Measurements from ENCODE around the gene LRRFIP1. TPM values are rescaled to one million over a fixed set of nuclear protein-coding genes. Genes with fewer than 3 reads are reported as not detected.

Gene LRRFIP1
- total and polyA plus RNA-seq, 10 of the 15 experiments (the other 5 are each of a cell fraction or from before 2014, with no cell fraction given), result 36.2 to 120 (median 74.3) TPM

DNA sequence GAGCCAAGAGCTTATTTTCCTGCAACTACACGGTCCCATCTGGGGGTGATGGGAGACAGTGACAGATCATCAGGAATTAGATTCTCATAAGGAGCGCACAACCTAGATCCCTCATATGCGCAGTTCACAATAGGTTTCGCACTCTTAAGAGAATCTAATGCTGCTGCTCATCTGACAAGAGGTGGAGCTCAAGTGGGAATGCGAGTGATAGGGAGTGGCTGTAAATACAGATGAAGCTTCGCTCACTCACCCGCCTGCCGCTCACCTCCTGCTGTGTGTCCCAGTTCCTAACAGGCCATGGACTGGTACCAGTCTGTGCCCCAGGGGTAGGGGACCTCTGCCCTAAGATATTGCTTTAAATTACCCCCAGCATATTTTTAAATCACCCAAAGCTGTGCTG lies 10.8 kb downstream of the LRRFIP1 start:
- no peaks in the 10 kb centered on the region for H3K4me1 ChIP-seq (ENCODE audit: control insufficient read depth, insufficient read depth, low read length)
- H2AFZ ChIP-seq (ENCODE audit: control insufficient read depth, low read depth, low read length), result no peak overlapping the region
- H3K9ac ChIP-seq (ENCODE audit: control insufficient read depth, insufficient read depth, low read length), result no peak overlapping the region
- DNase-seq (ENCODE audit: low read depth, low spot score) (no peak), FAIRE-seq (no peak), ATAC-seq (no peak)
- no peaks in the 10 kb centered on the region for H3K36me3 ChIP-seq (ENCODE audit: control insufficient read depth in 2 of 2, insufficient read depth in 2 of 2, low read length in 1 of 2)
- no peaks in the 10 kb centered on the region for H4K20me1 ChIP-seq (ENCODE audit: control insufficient read depth, insufficient read depth)
- H3K27me3 ChIP-seq (replicated peaks in 1 of 2; ENCODE audit: control insufficient read depth in 2 of 2, insufficient read depth in 2 of 2, low read length in 1 of 2), result peaks cover under 1 to 1% of the 10 kb centered on the region in 2 experiments; a peak in 3 of 4 replicates
- in situ Hi-C loops (cut with MboI), result no loop called here
- no peaks in the 10 kb centered on the region for H3K9me3 ChIP-seq (replicated peaks; ENCODE audit: control insufficient read depth, insufficient read depth, low read length)
- RAD21 ChIA-PET (ENCODE audit: unreplicated experiment), result no interaction called here
- intact Hi-C loops (cut with micrococcal nuclease; ENCODE audit: unreplicated experiment), result no loop called here
- H3K4me2 ChIP-seq (ENCODE audit: control insufficient read depth, insufficient read depth), result no peak overlapping the region
- WGBS (ENCODE audit: insufficient coverage, insufficient replicate concordance, low lambda C conversion rate, missing lambda C conversion rate), result 66% methylated on average over 8 of the region's 8 CpGs
- no TSS peak for BruUV-seq (replicated peaks)
- CTCF ChIA-PET, result no interaction called here
- SMC1A ChIA-PET (ENCODE audit: uncharacterized antibody, unreplicated experiment), result interaction anchor here (1.0 kb wide), 1 partner anchor 31 kb away, joined by 3 read pairs; no protein-coding TSS in a partner anchor
- POLR2A ChIA-PET, result no interaction called here
- no peak overlapping the region for H3K4me3 ChIP-seq
- no peak overlapping the region for H3K27ac ChIP-seq (ENCODE audit: control insufficient read depth, insufficient read depth)
- no peaks in the 10 kb centered on the region for H3K79me2 ChIP-seq (ENCODE audit: control insufficient read depth, insufficient read depth, low read length)
- no peak for TF ChIP-seq STAT1 (conservative IDR thresholded peaks at IDR 0.05)
- TF ChIP-seq STAT3 (IDR thresholded peaks at IDR 0.05; ENCODE audit: low read depth, low read length), result no peak
- no peak for TF ChIP-seq MEF2B (IDR thresholded peaks at IDR 0.05; ENCODE audit: partially characterized antibody, poor library complexity, severe bottlenecking)
- no peak for TF ChIP-seq IRF5 (IDR thresholded peaks at IDR 0.05; ENCODE audit: borderline replicate concordance)
- TF ChIP-seq, protein P1, sequence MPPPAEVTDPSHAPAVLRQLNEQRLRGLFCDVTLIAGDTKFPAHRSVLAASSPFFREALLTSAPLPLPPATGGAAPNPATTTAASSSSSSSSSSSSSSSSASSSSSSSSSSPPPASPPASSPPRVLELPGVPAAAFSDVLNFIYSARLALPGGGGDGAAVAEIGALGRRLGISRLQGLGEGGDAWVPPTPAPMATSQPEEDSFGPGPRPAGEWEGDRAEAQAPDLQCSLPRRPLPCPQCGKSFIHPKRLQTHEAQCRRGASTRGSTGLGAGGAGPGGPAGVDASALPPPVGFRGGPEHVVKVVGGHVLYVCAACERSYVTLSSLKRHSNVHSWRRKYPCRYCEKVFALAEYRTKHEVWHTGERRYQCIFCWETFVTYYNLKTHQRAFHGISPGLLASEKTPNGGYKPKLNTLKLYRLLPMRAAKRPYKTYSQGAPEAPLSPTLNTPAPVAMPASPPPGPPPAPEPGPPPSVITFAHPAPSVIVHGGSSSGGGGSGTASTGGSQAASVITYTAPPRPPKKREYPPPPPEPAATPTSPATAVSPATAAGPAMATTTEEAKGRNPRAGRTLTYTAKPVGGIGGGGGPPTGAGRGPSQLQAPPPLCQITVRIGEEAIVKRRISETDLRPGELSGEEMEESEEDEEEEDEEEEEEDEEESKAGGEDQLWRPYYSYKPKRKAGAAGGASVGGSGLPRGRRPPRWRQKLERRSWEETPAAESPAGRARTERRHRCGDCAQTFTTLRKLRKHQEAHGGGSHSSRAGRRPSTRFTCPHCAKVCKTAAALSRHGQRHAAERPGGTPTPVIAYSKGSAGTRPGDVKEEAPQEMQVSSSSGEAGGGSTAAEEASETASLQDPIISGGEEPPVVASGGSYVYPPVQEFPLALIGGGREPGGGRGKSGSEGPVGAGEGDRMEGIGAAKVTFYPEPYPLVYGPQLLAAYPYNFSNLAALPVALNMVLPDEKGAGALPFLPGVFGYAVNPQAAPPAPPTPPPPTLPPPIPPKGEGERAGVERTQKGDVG (CRISPR knock-in tag; IDR thresholded peaks at IDR 0.05), result no peak
- TF ChIP-seq, protein P2, sequence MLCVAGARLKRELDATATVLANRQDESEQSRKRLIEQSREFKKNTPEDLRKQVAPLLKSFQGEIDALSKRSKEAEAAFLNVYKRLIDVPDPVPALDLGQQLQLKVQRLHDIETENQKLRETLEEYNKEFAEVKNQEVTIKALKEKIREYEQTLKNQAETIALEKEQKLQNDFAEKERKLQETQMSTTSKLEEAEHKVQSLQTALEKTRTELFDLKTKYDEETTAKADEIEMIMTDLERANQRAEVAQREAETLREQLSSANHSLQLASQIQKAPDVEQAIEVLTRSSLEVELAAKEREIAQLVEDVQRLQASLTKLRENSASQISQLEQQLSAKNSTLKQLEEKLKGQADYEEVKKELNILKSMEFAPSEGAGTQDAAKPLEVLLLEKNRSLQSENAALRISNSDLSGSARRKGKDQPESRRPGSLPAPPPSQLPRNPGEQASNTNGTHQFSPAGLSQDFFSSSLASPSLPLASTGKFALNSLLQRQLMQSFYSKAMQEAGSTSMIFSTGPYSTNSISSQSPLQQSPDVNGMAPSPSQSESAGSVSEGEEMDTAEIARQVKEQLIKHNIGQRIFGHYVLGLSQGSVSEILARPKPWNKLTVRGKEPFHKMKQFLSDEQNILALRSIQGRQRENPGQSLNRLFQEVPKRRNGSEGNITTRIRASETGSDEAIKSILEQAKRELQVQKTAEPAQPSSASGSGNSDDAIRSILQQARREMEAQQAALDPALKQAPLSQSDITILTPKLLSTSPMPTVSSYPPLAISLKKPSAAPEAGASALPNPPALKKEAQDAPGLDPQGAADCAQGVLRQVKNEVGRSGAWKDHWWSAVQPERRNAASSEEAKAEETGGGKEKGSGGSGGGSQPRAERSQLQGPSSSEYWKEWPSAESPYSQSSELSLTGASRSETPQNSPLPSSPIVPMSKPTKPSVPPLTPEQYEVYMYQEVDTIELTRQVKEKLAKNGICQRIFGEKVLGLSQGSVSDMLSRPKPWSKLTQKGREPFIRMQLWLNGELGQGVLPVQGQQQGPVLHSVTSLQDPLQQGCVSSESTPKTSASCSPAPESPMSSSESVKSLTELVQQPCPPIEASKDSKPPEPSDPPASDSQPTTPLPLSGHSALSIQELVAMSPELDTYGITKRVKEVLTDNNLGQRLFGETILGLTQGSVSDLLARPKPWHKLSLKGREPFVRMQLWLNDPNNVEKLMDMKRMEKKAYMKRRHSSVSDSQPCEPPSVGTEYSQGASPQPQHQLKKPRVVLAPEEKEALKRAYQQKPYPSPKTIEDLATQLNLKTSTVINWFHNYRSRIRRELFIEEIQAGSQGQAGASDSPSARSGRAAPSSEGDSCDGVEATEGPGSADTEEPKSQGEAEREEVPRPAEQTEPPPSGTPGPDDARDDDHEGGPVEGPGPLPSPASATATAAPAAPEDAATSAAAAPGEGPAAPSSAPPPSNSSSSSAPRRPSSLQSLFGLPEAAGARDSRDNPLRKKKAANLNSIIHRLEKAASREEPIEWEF (IDR thresholded peaks at IDR 0.05; ENCODE audit: insufficient replicate concordance, low read depth, low read length), result no peak
- no peak for TF ChIP-seq SMC3 (IDR thresholded peaks at IDR 0.05; ENCODE audit: borderline replicate concordance, low read length)
- no peak for TF ChIP-seq POLR2A (IDR thresholded peaks at IDR 0.05; ENCODE audit: low read depth, low read length)
- no peak for TF ChIP-seq ZNF274 (IDR thresholded peaks at IDR 0.05; ENCODE audit: insufficient read depth, insufficient read length)
- TF ChIP-seq ZZZ3 (IDR thresholded peaks at IDR 0.05; ENCODE audit: control insufficient read depth, insufficient read length, low read depth), result no peak
- TF ChIP-seq CEBPZ (IDR thresholded peaks at IDR 0.05; ENCODE audit: low read depth, low read length), result no peak

Measured in GM12878 (cell line).